ENCODE results near the gene AZU1.
"Not testable (repeated sequence)": the region's sequence is repeated elsewhere in the genome, so short reads cannot be mapped to it uniquely, and the experiment has no call there.

AZU1 gene

GRCh38 chr19:853014-853585 lies 25.5 kb downstream of the AZU1 start:
- ChIA-PET POLR2A (no interaction called here), CTCF (no interaction called here)
- Histone ChIP-seq H3K4me1 (ENCODE audit: control extremely low read depth in 1 of 4, control insufficient read depth in 4 of 4, insufficient read depth in 4 of 4, low read length in 3 of 4) (peaks cover 0 to 6% (median 4%) of the 10 kb centered on the region in 4 experiments), H3K27ac (ENCODE audit: insufficient read depth in 1 of 2, low read depth in 1 of 2, low read length in 2 of 2, poor library complexity in 1 of 2, severe bottlenecking in 2 of 2) (no peak overlapping the region), H3K4me3 (ENCODE audit: control insufficient read depth in 1 of 7, extremely low read depth in 1 of 7, insufficient read depth in 4 of 7, low read depth in 2 of 7, low read length in 6 of 7) (no peak overlapping the region), H3K9me3 (ENCODE audit: control extremely low read depth in 1 of 5, control insufficient read depth in 4 of 5, insufficient read depth in 2 of 5, low read depth in 1 of 5, low read length in 4 of 5) (no peaks in the 10 kb centered on the region), H3K36me3 (ENCODE audit: control insufficient read depth in 4 of 4, insufficient read depth in 4 of 4, low read length in 3 of 4) (no peaks in the 10 kb centered on the region), H3K27me3 (replicated peaks in 2 of 5; ENCODE audit: control insufficient read depth in 4 of 5, insufficient read depth in 5 of 5, low read length in 4 of 5) (peaks cover 0 to 52% (median 7%) of the 10 kb centered on the region in 5 experiments)
- 24% methylated on average over 43 of the region's 67 CpGs for WGBS (ENCODE audit: insufficient coverage)
- no peak for DNase-seq

GRCh38 chr19:853614-854220 lies 26.1 kb downstream of the AZU1 start:
- H3K9me3 ChIP-seq (ENCODE audit: control extremely low read depth in 1 of 5, control insufficient read depth in 4 of 5, insufficient read depth in 2 of 5, low read depth in 1 of 5, low read length in 4 of 5); H3K4me1 ChIP-seq (ENCODE audit: control extremely low read depth in 1 of 4, control insufficient read depth in 4 of 4, insufficient read depth in 4 of 4, low read length in 3 of 4); H3K4me3 ChIP-seq (ENCODE audit: control insufficient read depth in 1 of 7, extremely low read depth in 1 of 7, insufficient read depth in 4 of 7, low read depth in 2 of 7, low read length in 6 of 7); H3K27ac ChIP-seq (ENCODE audit: insufficient read depth in 1 of 2, low read depth in 1 of 2, low read length in 2 of 2, poor library complexity in 1 of 2, severe bottlenecking in 2 of 2); POLR2A ChIA-PET; DNase-seq; H3K36me3 ChIP-seq (ENCODE audit: control insufficient read depth in 4 of 4, insufficient read depth in 4 of 4, low read length in 3 of 4): not testable (repeated sequence)
- 98% methylated on average over 7 of the region's 17 CpGs for WGBS (ENCODE audit: insufficient coverage)
- peaks cover 0 to 49% (median 7%) of the 10 kb centered on the region in 5 experiments for H3K27me3 ChIP-seq (replicated peaks in 2 of 5; ENCODE audit: control insufficient read depth in 4 of 5, insufficient read depth in 5 of 5, low read length in 4 of 5)
- CTCF ChIA-PET: interaction anchor here (0.6 kb wide), 1 partner anchor 69 kb away, joined by 3 read pairs; no protein-coding TSS in a partner anchor

GRCh38 chr19:854549-854948 lies 26.9 kb downstream of the AZU1 start:
- DNase-seq: no peak
- no peaks in the 10 kb centered on the region for H3K36me3 ChIP-seq (ENCODE audit: control insufficient read depth in 4 of 4, insufficient read depth in 4 of 4, low read length in 3 of 4)
- H3K4me1 ChIP-seq (ENCODE audit: control extremely low read depth in 1 of 4, control insufficient read depth in 4 of 4, insufficient read depth in 4 of 4, low read length in 3 of 4): peaks cover 0 to 15% (median 12%) of the 10 kb centered on the region in 4 experiments
- WGBS (ENCODE audit: insufficient coverage): no CpG with 5 or more reads among the region's 6 CpGs
- H3K4me3 ChIP-seq (ENCODE audit: control insufficient read depth in 1 of 7, extremely low read depth in 1 of 7, insufficient read depth in 4 of 7, low read depth in 2 of 7, low read length in 6 of 7): no peak overlapping the region
- H3K27me3 ChIP-seq (replicated peaks in 2 of 5; ENCODE audit: control insufficient read depth in 4 of 5, insufficient read depth in 5 of 5, low read length in 4 of 5): peaks cover 0 to 51% (median 7%) of the 10 kb centered on the region in 5 experiments
- H3K27ac ChIP-seq (ENCODE audit: insufficient read depth in 1 of 2, low read depth in 1 of 2, low read length in 2 of 2, poor library complexity in 1 of 2, severe bottlenecking in 2 of 2): no peak overlapping the region
- ChIA-PET POLR2A (no interaction called here), CTCF (interaction anchor here (0.6 to 2.3 kb wide), 2 partner anchors 68 to 69 kb away, joined by 3 to 11 read pairs; no protein-coding TSS in a partner anchor)
- no peaks in the 10 kb centered on the region for H3K9me3 ChIP-seq (ENCODE audit: control extremely low read depth in 1 of 5, control insufficient read depth in 4 of 5, insufficient read depth in 2 of 5, low read depth in 1 of 5, low read length in 4 of 5)

- ChIA-PET POLR2A (interaction anchor here (0.6 kb wide), 1 partner anchor 35 kb away, joined by 3 read pairs; no protein-coding TSS in a partner anchor), CTCF (interaction anchor here (0.6 to 2.3 kb wide), 2 partner anchors 17 to 68 kb away, joined by 4 to 11 read pairs; no protein-coding TSS in a partner anchor)
- no peak for DNase-seq
- peaks cover 0 to 20% (median 17%) of the 10 kb centered on the region in 4 experiments for H3K4me1 ChIP-seq (ENCODE audit: control extremely low read depth in 1 of 4, control insufficient read depth in 4 of 4, insufficient read depth in 4 of 4, low read length in 3 of 4)
- no peaks in the 10 kb centered on the region for H3K9me3 ChIP-seq (ENCODE audit: control extremely low read depth in 1 of 5, control insufficient read depth in 4 of 5, insufficient read depth in 2 of 5, low read depth in 1 of 5, low read length in 4 of 5)
- H3K27me3 ChIP-seq (replicated peaks in 2 of 5; ENCODE audit: control insufficient read depth in 4 of 5, insufficient read depth in 5 of 5, low read length in 4 of 5): peaks cover 0 to 52% (median 12%) of the 10 kb centered on the region in 5 experiments
- no peaks in the 10 kb centered on the region for H3K36me3 ChIP-seq (ENCODE audit: control insufficient read depth in 4 of 4, insufficient read depth in 4 of 4, low read length in 3 of 4)
- H3K27ac ChIP-seq (ENCODE audit: insufficient read depth in 1 of 2, low read depth in 1 of 2, low read length in 2 of 2, poor library complexity in 1 of 2, severe bottlenecking in 2 of 2): no peak overlapping the region
- no peak overlapping the region for H3K4me3 ChIP-seq (ENCODE audit: control insufficient read depth in 1 of 7, extremely low read depth in 1 of 7, insufficient read depth in 4 of 7, low read depth in 2 of 7, low read length in 6 of 7)
- WGBS (ENCODE audit: insufficient coverage): 81% methylated on average over 9 of the region's 12 CpGs
These were observed 27.5 kb downstream of the AZU1 start for GRCh38 chr19:855142-855541.

GRCh38 chr19:855566-856120 lies 28.0 kb downstream of the AZU1 start:
- Histone ChIP-seq H3K9me3 (ENCODE audit: control extremely low read depth in 1 of 5, control insufficient read depth in 4 of 5, insufficient read depth in 2 of 5, low read depth in 1 of 5, low read length in 4 of 5) (no peaks in the 10 kb centered on the region), H3K4me1 (ENCODE audit: control extremely low read depth in 1 of 4, control insufficient read depth in 4 of 4, insufficient read depth in 4 of 4, low read length in 3 of 4) (peaks cover 0 to 21% (median 17%) of the 10 kb centered on the region in 4 experiments), H3K4me3 (ENCODE audit: control insufficient read depth in 1 of 7, extremely low read depth in 1 of 7, insufficient read depth in 4 of 7, low read depth in 2 of 7, low read length in 6 of 7) (no peak overlapping the region), H3K27me3 (replicated peaks in 2 of 5; ENCODE audit: control insufficient read depth in 4 of 5, insufficient read depth in 5 of 5, low read length in 4 of 5) (peaks cover 0 to 46% (median 12%) of the 10 kb centered on the region in 5 experiments), H3K27ac (ENCODE audit: insufficient read depth in 1 of 2, low read depth in 1 of 2, low read length in 2 of 2, poor library complexity in 1 of 2, severe bottlenecking in 2 of 2) (no peak overlapping the region), H3K36me3 (ENCODE audit: control insufficient read depth in 4 of 4, insufficient read depth in 4 of 4, low read length in 3 of 4) (no peaks in the 10 kb centered on the region)
- no peak for DNase-seq
- CTCF ChIA-PET: interaction anchor here (0.6 to 2.3 kb wide), 4 partner anchors 11 to 68 kb away, joined by 3 to 11 read pairs (median 8); partner anchors contain the start of gene PRTN3
- POLR2A ChIA-PET: interaction anchor here (0.6 kb wide), 1 partner anchor 36 kb away, joined by 3 read pairs; no protein-coding TSS in a partner anchor
- WGBS (ENCODE audit: insufficient coverage): 83% methylated on average over 40 of the region's 40 CpGs

- Histone ChIP-seq H3K9me3 (ENCODE audit: control extremely low read depth in 1 of 5, control insufficient read depth in 4 of 5, insufficient read depth in 2 of 5, low read depth in 1 of 5, low read length in 4 of 5) (no peaks in the 10 kb centered on the region), H3K36me3 (ENCODE audit: control insufficient read depth in 4 of 4, insufficient read depth in 4 of 4, low read length in 3 of 4) (no peaks in the 10 kb centered on the region), H3K27me3 (replicated peaks in 2 of 5; ENCODE audit: control insufficient read depth in 4 of 5, insufficient read depth in 5 of 5, low read length in 4 of 5) (peaks cover 0 to 23% (median 11%) of the 10 kb centered on the region in 5 experiments), H3K4me3 (ENCODE audit: control insufficient read depth in 1 of 7, extremely low read depth in 1 of 7, insufficient read depth in 4 of 7, low read depth in 2 of 7, low read length in 6 of 7) (no peak overlapping the region), H3K4me1 (ENCODE audit: control extremely low read depth in 1 of 4, control insufficient read depth in 4 of 4, insufficient read depth in 4 of 4, low read length in 3 of 4) (peaks cover 0 to 32% (median 28%) of the 10 kb centered on the region in 4 experiments), H3K27ac (ENCODE audit: insufficient read depth in 1 of 2, low read depth in 1 of 2, low read length in 2 of 2, poor library complexity in 1 of 2, severe bottlenecking in 2 of 2) (no peak overlapping the region)
- ChIA-PET POLR2A (no interaction called here), CTCF (interaction anchor here (0.6 to 1.5 kb wide), 4 partner anchors 35 to 145 kb away, joined by 3 to 6 read pairs (median 4); partner anchors contain the start of genes MED16 and RNU6-9)
- DNase-seq: no peak
- WGBS (ENCODE audit: insufficient coverage): 74% methylated on average over 5 of the region's 9 CpGs
These were observed 30.6 kb downstream of the AZU1 start for GRCh38 chr19:858284-858683.

Data from common myeloid progenitor, CD34-positive (primary cell).